Nephron (organoid): ENCODE results near the gene MAGEB16.

Experiments used
- H3K27ac Mint-ChIP-seq, 3 experiments: 2 replicates each; pipeline ENCODE4 v1.8.0; 2020; ENCODE audit warnings: mixed read lengths in 3 of 3, mild to moderate bottlenecking in 2 of 3, moderate library complexity in 1 of 3
- H3K27me3 Mint-ChIP-seq: 2 replicates; pipeline ENCODE4 v1.8.0; 2021; ENCODE audit warnings: low read depth, mild to moderate bottlenecking, moderate library complexity, mixed read lengths
- H3K36me3 Mint-ChIP-seq: 2 replicates; pipeline ENCODE4 v1.8.0; 2020; ENCODE audit warnings: low read depth, mixed read lengths
- H3K4me1 Mint-ChIP-seq: 2 replicates; pipeline ENCODE4 v1.8.0; 2020; ENCODE audit warnings: mixed read lengths
- H3K4me3 Mint-ChIP-seq, 3 experiments: 2 replicates each; pipeline ENCODE4 v1.8.0; 2020; ENCODE audit warnings: mild to moderate bottlenecking in 3 of 3, mixed read lengths in 3 of 3, moderate library complexity in 2 of 3
- H3K9me3 Mint-ChIP-seq: 2 replicates; pipeline ENCODE4 v1.8.0; 2020; ENCODE audit warnings: mixed read lengths
- TF ChIP-seq, protein P1 (sequence below), 3 experiments: fragments of 200-600 bp; sonication (generic); IDR thresholded peaks; one replicate each; pipeline ENCODE4 v1.5.0; 2021; ENCODE audit warnings: antibody characterized with exemption in 3 of 3; ENCODE audit not compliant: unreplicated experiment in 3 of 3

MAGEB16 gene

DNA sequence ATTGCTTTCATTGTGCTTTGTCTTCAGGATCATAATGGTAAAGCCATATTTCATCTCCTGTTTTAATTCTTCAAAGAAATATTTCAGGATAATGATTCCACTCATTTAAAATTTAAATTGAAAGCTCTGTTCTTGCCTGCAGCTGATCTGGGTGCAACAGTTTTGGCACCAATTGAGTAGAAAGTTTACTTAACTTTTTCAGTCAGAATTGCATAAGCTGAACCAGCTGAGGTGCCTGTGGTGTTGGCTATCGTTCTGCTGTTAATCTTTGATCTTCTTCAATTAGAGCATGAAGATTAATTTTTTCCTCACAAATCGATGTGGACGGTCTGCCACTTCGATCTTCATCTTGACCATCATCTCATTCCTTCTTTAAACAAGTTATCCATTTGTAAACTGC lies 49.6 kb downstream of the MAGEB16 start:
- no peak overlapping the region for H3K27ac Mint-ChIP-seq
- no peaks in the 10 kb centered on the region for H3K36me3 Mint-ChIP-seq
- H3K4me3 Mint-ChIP-seq: no peak overlapping the region
- H3K4me1 Mint-ChIP-seq: no peaks in the 10 kb centered on the region
- no peaks in the 10 kb centered on the region for H3K27me3 Mint-ChIP-seq
- H3K9me3 Mint-ChIP-seq: peaks cover 4% of the 10 kb centered on the region
- TF ChIP-seq, protein P1, sequence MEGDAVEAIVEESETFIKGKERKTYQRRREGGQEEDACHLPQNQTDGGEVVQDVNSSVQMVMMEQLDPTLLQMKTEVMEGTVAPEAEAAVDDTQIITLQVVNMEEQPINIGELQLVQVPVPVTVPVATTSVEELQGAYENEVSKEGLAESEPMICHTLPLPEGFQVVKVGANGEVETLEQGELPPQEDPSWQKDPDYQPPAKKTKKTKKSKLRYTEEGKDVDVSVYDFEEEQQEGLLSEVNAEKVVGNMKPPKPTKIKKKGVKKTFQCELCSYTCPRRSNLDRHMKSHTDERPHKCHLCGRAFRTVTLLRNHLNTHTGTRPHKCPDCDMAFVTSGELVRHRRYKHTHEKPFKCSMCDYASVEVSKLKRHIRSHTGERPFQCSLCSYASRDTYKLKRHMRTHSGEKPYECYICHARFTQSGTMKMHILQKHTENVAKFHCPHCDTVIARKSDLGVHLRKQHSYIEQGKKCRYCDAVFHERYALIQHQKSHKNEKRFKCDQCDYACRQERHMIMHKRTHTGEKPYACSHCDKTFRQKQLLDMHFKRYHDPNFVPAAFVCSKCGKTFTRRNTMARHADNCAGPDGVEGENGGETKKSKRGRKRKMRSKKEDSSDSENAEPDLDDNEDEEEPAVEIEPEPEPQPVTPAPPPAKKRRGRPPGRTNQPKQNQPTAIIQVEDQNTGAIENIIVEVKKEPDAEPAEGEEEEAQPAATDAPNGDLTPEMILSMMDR (IDR thresholded peaks at IDR 0.05; ENCODE audit: unreplicated experiment in 3 of 3): no peak
